PC-3 (cell line): ENCODE results near the gene CFAP73.

ENCODE experiments used
- EZH2 ChIP-seq: fragments of 300-600 bp; sonication (generic); IDR thresholded peaks from one replicate; pipeline ENCODE4 v1.6.1; 2017; ENCODE audit warnings: antibody characterized with exemption, mild to moderate bottlenecking, low read length; ENCODE audit not compliant: unreplicated experiment
- EZH2phosphoT487 ChIP-seq: fragments of 300-600 bp; sonication (generic); IDR thresholded peaks from 2 replicates; pipeline ENCODE4 v1.6.1; 2018; ENCODE audit warnings: mild to moderate bottlenecking, antibody characterized with exemption, low read length, borderline replicate concordance
- TF ChIP-seq, protein P1 (sequence below): fragments of 300-600 bp; sonication (generic); conservative IDR thresholded peaks from 2 replicates; pipeline ENCODE4 v1.5.1; 2017; ENCODE audit warnings: antibody characterized with exemption, low read depth, mild to moderate bottlenecking, low read length

DNA sequence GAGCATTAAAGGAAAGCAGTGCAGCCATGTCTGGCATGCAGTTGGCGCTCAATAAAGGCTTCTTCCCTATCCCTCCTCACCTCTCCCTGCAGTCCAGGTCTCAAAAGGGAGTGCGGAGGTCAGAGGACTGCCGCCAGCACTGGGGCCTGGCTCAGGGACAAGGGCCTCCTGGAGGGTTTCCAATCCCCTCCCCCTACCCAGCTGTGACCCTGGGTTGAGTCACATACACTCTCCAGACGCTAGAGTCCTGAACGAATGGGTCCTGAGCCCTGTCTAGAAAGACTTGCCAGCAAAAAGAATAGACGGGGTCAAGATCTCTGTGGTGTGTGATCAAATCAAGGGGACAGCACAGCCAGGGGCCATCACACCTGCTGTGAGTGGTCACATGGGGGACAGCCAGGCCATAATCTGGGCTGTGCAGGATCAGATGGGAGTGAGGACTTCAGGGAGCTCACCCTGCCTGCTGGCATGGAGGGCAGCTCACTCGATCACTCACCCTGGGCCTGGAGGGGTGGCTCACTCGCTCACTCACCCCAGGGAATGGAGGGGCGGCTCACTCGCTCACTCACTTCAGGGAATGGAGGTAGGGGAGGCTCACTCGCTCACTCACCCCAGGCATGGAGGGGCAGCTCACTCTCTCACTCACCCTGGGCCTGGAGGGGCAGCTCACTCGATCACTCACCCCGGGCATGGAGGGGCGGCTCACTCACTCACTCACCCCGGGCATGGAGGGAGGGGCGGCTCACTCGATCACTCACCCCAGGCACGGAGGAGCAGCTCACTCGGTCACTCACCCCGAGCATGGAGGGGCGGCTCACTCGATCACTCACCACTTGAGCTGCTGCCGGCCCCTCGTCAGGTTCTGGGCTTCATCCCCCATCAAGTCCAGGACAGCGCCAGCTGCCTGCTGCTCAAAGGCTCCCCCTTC, 12.8 kb downstream of the CFAP73 start:
- TF ChIP-seq EZH2 (no peak), EZH2phosphoT487 (no peak)
- TF ChIP-seq, protein P1, sequence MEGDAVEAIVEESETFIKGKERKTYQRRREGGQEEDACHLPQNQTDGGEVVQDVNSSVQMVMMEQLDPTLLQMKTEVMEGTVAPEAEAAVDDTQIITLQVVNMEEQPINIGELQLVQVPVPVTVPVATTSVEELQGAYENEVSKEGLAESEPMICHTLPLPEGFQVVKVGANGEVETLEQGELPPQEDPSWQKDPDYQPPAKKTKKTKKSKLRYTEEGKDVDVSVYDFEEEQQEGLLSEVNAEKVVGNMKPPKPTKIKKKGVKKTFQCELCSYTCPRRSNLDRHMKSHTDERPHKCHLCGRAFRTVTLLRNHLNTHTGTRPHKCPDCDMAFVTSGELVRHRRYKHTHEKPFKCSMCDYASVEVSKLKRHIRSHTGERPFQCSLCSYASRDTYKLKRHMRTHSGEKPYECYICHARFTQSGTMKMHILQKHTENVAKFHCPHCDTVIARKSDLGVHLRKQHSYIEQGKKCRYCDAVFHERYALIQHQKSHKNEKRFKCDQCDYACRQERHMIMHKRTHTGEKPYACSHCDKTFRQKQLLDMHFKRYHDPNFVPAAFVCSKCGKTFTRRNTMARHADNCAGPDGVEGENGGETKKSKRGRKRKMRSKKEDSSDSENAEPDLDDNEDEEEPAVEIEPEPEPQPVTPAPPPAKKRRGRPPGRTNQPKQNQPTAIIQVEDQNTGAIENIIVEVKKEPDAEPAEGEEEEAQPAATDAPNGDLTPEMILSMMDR: no peak
